Umbilical cord (tissue), 2 donors: Measurements from ENCODE around the gene HOXB2. TPM values are rescaled to one million over a fixed set of nuclear protein-coding genes. Genes with fewer than 3 reads are reported as not detected.

Source experiments
- DNase-seq: peaks from one replicate; pipeline ENCODE4 v3.0.0-alpha.2; 2015; ENCODE audit warnings: low spot score
- total RNA-seq: library from RNA; depleted of rRNA; stranded (reverse); fragments of >200 nt; gene quantifications from one replicate; pipeline ENCODE4 v1.2.3, GENCODE V29; 2014; ENCODE audit warnings: low replicate concordance; ENCODE audit not compliant: insufficient read depth

The HOXB2 gene
- total RNA-seq, 1 donor from 2014 or later, result 9.9 TPM

DNA sequence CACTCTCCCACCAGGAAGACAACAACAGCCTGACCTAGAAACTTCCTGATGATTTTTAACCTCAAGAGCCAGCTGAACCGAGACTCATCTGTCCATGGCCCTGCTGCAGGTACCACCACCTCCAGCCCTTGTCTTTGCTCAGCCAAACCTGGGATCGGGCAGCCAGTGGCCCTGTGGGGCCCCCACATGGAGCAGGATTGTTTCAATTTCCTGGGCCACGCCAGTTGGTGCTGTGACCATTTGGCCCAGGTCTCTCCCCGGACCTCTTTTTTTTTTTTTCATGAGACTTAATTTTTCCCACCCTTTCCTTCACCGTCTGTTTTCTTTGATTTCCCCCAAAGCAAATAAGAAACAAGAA, 8.3 kb upstream of the HOXB2 start:
- no peak for DNase-seq

DNA sequence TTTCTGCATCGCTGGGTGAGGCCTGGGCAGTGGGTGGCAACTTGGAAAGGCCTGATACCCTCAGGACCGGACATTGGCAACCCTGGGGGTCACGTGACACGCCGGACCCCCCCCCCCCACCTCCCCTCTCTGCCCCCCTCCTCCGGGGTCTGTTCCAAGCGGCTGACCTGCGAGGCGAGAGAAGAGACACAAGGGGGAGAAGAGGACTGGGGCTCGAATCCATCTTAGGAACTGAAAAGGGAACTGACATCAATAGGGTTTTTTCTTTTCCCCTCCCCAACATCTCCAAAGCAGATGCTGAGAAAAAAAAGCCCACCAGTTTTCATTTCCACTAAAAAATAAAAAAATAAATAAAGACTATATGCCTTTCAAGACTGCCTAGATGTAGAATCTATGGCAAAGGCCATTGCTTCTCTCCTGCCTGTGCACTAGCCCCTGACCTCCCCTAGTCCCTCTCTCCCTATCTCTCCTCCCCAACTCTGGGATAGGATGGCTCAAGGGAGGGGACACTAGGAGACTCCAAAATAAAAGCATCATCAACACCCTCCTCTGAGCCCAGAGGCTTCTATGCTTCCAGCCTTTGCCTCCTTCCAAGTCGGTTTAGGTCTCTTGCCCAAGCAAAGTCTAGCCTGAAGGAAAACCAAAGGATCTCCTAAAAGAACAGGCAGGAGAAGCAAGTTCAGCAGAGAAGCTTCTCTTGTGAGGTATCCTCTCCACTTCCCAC, 7.7 kb upstream of the HOXB2 start:
- DNase-seq, result no peak

GRCh38 chr17:48551596-48552465, 6.9 kb upstream of the HOXB2 start:
- no peak for DNase-seq

DNA sequence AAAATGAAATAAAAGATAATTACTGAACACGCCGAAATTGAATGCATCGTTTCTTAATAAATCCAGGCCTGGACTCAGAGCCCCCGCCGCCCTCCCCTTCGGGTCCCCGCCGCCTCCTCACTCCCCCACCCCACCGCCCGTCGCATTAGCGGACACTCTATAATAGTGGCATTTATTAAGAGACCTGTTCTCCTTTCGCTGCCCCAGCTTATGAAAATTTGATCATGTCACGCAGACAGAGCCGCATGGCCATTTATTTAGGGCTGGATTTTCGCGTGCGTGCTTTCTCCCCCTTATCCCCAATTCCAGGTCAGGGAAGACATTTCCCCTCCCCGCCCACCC, 6.3 kb upstream of the HOXB2 start:
- no peak for DNase-seq

DNA sequence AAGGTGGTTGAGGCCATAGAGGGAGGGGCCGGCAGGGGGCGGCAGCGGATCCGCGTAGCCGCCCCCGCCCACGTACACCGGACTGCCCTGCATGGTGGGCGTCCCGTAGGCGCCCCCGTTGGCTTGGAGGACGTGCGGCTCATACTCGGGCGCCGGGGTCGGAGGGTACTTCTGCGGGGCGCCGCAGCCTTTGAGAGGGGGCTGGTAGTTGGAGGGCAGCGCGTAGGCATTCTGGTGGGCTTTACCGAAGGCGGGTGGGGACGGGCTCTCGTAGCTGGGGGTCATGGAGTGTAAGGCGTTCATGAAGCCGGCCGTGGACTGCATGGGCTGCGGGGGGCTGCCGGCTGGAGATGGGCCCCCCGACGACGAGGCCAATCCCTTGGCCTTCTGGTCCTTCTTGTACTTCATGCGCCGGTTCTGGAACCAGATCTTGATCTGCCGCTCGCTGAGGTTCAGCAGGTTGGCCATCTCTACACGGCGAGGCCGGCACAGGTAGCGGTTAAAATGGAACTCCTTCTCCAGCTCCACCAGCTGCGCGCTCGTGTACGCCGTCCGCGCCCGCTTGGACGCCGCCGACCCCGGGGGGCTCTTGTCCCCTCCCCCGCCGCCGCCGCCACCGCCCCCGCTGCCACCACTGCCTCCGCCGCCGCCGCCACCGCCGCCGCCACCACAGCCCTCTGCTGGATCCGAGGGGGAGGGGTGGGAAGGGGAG, 5.7 kb upstream of the HOXB2 start:
- DNase-seq, result no peak

DNA sequence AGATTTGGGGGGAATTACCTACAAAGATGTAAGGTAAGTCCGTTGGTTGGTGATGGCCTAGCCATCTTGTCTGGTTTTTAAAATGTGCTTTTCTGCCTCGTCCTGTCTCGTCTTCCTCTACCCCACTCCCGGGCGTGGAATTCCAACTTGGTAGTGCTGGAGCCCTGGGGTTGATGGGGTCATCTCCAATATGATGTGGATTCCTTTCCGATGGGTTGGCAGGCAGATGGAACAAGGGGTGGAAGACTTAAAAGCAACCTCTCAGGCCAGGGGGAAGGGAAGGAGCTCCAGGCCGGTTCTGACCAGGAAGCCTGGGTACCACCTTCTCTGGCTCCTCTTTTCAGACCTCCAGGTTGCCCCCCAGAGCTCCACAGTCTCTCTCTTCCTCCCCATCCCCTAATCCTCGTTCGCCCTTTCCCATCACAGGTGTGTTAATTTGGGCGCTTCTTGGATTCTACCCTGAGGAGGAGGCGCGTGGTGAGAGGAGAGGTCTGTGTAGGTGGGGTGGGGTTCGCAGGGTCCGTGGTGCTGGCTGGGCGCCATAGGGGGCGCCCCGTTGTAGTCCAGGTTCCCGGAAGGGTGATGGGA, 5.1 kb upstream of the HOXB2 start:
- no peak for DNase-seq

DNA sequence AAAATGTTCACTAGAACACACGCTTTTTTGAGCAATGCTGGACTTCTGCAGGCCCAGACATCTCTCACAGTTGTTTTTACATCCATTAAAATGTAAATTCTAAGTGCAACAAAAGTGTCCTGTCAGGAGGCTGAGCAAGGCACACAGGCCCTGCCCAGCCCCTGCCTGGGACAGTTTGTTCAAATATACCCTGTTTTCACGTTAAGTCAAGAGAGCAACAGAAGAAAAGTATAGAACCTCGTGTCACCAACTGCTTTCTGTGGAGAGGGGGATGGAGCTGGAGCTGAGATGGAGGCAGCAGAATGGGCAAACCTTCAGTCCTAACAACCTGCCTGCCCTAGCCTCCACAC, 4.3 kb upstream of the HOXB2 start:
- no peak for DNase-seq

DNA sequence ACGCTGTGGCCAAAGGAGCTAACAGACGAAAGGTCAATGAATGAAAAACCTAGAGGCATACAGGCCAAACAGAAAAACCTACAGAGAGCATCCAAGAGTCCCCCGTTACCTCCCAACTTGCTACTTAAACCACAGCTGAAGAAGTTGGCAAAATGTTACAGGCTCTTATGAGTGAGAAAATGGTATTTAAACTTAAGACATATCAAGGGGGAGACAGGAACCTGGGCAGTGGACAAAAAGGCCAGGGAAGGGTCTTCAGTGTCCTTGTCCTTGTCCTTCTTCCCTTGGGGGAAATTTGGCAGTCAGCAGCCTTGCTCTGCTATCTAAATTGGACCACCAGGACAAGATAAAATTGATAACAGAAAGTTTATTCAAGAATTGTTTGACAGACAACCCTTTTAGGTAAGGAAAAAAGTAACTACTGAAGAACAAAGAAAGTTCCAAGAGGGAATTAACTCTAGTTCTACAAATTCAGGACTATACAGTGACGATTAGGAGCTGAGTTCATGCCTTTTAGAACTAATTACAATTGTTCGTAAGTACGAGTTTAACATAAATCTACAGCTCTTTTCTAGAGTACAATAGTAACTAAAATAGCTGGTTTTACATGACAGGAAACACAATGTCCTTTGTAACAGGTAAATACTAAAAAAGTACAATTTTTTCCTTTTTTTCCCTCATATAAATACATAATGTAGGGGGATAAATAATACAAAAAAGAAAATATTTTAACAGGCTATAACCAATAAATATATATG, 3.8 kb upstream of the HOXB2 start:
- no peak for DNase-seq

- no peak for DNase-seq
Observed at GRCh38 chr17:48547808-48548522, 3.1 kb upstream of the HOXB2 start.

DNA sequence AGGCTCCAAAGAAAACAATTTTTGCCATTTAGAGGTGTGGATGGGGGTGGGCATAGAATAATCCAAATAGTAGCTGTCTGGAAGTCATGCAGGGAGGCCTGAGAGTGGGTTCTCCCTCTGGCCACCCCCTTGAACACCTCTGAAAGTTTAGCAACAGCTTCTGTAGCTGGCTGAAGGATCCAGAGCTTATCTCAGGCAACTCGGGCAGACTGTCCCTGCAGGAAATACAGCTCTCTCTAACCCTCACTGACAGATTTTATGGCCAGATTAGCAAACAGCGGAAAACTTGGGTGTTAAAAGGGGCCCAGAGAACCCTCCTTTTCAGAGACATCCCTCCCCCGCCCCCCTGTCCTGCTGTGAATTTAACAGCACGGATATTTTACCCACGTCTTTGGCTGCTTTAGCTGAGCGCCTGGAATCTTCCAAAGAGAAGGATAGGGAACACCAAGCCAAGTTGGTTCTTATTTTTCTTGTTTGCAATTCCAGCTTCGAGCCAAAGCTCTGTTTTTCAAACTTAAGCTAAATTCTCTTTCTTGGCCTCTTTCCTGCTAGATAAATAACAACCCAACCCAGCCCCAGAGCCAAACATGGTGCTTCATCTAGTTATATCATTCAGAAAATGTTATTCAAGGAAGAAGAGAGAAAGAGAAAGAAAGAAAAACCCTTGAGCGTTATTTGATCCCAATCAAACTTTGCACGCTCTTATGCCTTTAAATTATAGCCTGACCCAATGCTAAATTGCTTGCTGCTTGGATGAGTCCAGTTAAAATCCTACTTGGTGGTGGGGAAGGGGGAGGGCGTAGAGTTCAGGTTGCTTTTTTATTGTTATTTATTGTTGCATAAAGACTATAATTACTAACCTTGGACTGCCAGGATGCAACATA, 2.3 kb upstream of the HOXB2 start:
- DNase-seq, result peak; percentile 90

DNA sequence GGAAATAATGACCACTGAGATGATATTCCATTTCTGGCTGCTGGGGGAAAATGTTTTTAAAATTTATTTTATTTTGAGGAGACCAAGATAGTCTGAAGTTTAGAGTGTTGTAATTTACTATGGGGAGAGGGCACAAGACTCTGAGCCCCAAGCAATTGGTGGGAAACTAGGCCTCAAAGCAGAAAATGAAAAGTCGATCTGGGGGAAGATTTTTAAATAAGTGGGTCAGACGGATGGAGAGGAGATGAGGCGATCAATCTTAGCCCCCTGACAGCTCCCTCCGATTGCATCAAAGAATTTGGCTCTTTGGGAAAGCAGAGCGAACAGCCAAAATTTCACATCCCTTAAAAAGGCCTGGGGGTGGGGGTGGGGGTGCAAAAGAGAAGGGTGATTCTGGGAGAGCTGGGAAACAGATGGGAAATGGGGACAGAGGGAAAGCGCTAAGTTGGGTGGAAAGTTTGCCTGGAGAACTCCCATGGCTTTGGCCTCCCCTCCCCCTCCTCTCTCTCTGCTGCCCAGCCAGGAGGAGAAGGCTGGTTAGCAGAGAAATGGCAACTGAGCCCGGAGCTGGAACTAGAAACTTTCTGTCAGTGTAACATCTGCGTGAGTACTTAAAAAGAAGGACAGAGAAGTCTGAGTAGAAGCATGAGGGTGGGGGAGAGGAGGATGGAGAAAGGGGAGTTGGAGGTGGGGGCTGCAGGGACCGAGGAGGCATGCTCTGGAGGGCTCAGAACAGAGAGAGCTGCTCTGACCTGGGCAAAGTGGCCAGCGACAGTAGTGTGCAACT, 1.4 kb upstream of the HOXB2 start:
- no peak for DNase-seq

DNA sequence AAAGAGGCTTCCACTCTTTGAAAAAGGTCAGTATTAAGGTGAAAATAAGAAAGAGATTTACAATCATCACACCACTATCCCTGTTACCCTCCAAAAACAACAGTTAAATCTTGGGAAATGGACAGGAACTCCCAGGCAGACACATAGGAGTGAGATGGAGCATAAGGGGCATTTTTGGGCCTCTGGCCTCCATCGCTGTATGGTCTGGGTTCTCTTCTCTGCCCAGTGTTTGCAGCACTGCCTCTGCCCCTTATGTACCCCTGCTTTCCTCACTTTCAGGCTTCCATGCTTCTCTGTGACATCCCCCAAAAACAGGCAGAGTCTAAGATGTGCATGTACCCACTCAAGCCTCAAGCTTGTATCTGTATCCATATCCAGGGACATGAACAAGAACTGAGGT, 630 bp upstream of the HOXB2 start:
- no peak for DNase-seq

GRCh38 chr17:48544349-48545021, 424 bp downstream of the HOXB2 start:
- DNase-seq, result peak; percentile 90

DNA sequence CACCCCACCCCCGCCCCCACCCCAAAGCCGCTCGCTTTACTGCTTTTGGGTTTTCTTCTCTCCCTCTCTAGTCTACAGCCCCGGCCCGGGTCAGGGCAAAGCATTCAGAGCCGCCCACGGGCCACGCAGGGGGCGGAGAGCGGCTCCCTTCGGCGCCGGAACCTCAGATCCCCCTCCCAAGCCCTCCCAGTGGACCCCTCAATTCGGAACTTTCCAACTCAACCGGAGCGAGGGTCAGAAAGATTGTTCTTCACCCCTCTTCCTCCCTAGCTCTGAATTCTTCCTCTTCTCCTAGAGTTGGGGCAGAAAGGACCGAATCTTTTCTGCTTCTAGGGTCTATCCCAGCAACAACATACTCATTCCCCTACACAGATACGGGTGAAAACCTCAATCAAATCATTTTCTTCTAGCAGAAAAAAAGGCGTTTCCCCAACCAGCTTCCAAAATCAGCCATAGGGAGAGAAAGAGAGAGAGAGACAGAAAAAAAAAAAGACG, 1.0 kb downstream of the HOXB2 start:
- DNase-seq, result no peak

- DNase-seq, result peak; percentile 58
Observed at GRCh38 chr17:48543107-48543853, 1.6 kb downstream of the HOXB2 start.

GRCh38 chr17:48542698-48543106, 2.2 kb downstream of the HOXB2 start:
- no peak for DNase-seq

- DNase-seq, result peak; percentile 35
Observed at GRCh38 chr17:48542114-48542656, 2.7 kb downstream of the HOXB2 start.
